ENCODE measurements around the gene PLIN5.

GRCh38 chr19:4523306-4524110 lies 11.5 kb downstream of the PLIN5 start:
- TF ChIP-seq CTCF (IDR thresholded peaks at IDR 0.05; ENCODE audit: low read length): peak; percentile 84
- TF ChIP-seq EZH2 (optimal IDR thresholded peaks at IDR 0.05; ENCODE audit: low read depth, low read length): no peak
- TF ChIP-seq EZH2phosphoT487 (IDR thresholded peaks at IDR 0.05; ENCODE audit: low read length): no peak
